Keratinocyte (primary cell): Measurements from ENCODE around the gene SORBS2. TPM values are rescaled to one million over a fixed set of nuclear protein-coding genes. Genes with fewer than 3 reads are reported as not detected.

Experiments
- DNase-seq: peaks from one replicate; pipeline ENCODE4 v3.0.0-alpha.2; 2011; ENCODE audit warnings: low read depth, missing footprints, low spot score
- FAIRE-seq: peaks from 2 replicates; lab custom pipeline; 2011; peaks lifted over from hg19 to GRCh38; lab: Jason Lieb, UNC
- H2AFZ ChIP-seq: 2 replicates; pipeline ENCODE4 v1.6.0; 2012; ENCODE audit warnings: low read length, control low read depth, inconsistent platforms; ENCODE audit not compliant: control insufficient read depth
- H3K27ac ChIP-seq: 2 replicates; pipeline ENCODE4 v1.5.1; 2011; ENCODE audit warnings: low read length; ENCODE audit not compliant: control insufficient read depth, insufficient read depth
- H3K27me3 ChIP-seq: 3 replicates; pipeline ENCODE4 v1.6.0; 2011; ENCODE audit warnings: low read length; ENCODE audit not compliant: control insufficient read depth, insufficient read depth; ENCODE audit errors: extremely low read depth
- H3K36me3 ChIP-seq, 2 experiments: 2 replicates in 1 of 2; 3 replicates in 1 of 2; pipeline ENCODE4 v1.5.1; 2011; ENCODE audit warnings: low read length in 2 of 2, mild to moderate bottlenecking in 1 of 2; ENCODE audit not compliant: control insufficient read depth in 2 of 2, insufficient read depth in 2 of 2; ENCODE audit errors: extremely low read depth in 1 of 2
- H3K4me1 ChIP-seq: 3 replicates; pipeline ENCODE4 v1.5.1; 2011; ENCODE audit warnings: low read length; ENCODE audit not compliant: control insufficient read depth, insufficient read depth; ENCODE audit errors: extremely low read depth
- H3K4me2 ChIP-seq: 3 replicates; pipeline ENCODE4 v1.6.0; 2011; ENCODE audit warnings: low read depth, low read length; ENCODE audit not compliant: control insufficient read depth, insufficient read depth; ENCODE audit errors: extremely low read depth
- H3K4me3 ChIP-seq, 3 experiments: fragments of 200-600 bp in 1 of 3; sonication (generic) in 1 of 3; 2 replicates in 2 of 3; 3 replicates in 1 of 3; pipeline ENCODE4 v1.5.1; 2011 to 2016; ENCODE audit warnings: low read length in 3 of 3, mild to moderate bottlenecking in 3 of 3, control low read depth in 2 of 3, inconsistent platforms in 1 of 3, low read depth in 1 of 3, mixed read lengths in 1 of 3, mixed run types in 1 of 3, moderate library complexity in 1 of 3; ENCODE audit not compliant: control insufficient read depth in 2 of 3, insufficient read depth in 2 of 3; ENCODE audit errors: extremely low read depth in 1 of 3
- H3K79me2 ChIP-seq: 2 replicates; pipeline ENCODE4 v1.6.0; 2012; ENCODE audit warnings: low read length; ENCODE audit not compliant: control insufficient read depth, insufficient read depth
- H3K9ac ChIP-seq: 3 replicates; pipeline ENCODE4 v1.6.0; 2011; ENCODE audit warnings: low read length; ENCODE audit not compliant: control insufficient read depth, insufficient read depth; ENCODE audit errors: extremely low read depth
- H3K9me1 ChIP-seq: 3 replicates; pipeline ENCODE4 v1.6.0; 2011; ENCODE audit warnings: low read length; ENCODE audit not compliant: control insufficient read depth, insufficient read depth; ENCODE audit errors: extremely low read depth
- H3K9me3 ChIP-seq: 2 replicates; pipeline ENCODE4 v1.5.1; 2012; ENCODE audit warnings: low read depth, low read length; ENCODE audit not compliant: control insufficient read depth
- H4K20me1 ChIP-seq: 3 replicates; pipeline ENCODE4 v1.6.0; 2011; ENCODE audit warnings: low read length; ENCODE audit not compliant: control insufficient read depth, insufficient read depth; ENCODE audit errors: extremely low read depth
- EZH2 ChIP-seq: IDR thresholded peaks from one replicate; pipeline ENCODE4 v1.6.1; 2012; ENCODE audit warnings: inconsistent platforms, mild to moderate bottlenecking, low read length, moderate library complexity
- dilution Hi-C: fragments of 300-500 bp; cut with MboI; formaldehyde crosslinking; loops from one replicate; pipeline ENCODE4 v1.7.0; 2020; ENCODE audit warnings: low sequenced_read_pairs; ENCODE audit not compliant: extremely low pct_ligation_motif_present
- polyA plus RNA-seq, 5 experiments: library from polyadenylated mRNA; depleted of rRNA in 3 of 5; stranded (reverse) in 3 of 5; stranded (forward) in 1 of 5; unstranded in 1 of 5; fragments of >200 nt; gene quantifications; 1 replicate in 1 of 5; 2 replicates in 3 of 5; 3 replicates in 1 of 5; pipeline versions ENCODE4 v1.2.1 to v1.2.3, GENCODE V29; 2011 to 2012; ENCODE audit warnings: missing spikeins in 2 of 5, low read depth in 1 of 5, low replicate concordance in 1 of 5
- TF ChIP-seq, protein P1 (sequence below), 3 experiments: IDR thresholded peaks in 1 of 3; conservative IDR thresholded peaks in 1 of 3; optimal IDR thresholded peaks in 1 of 3; 2 replicates in 2 of 3; 3 replicates in 1 of 3; pipeline versions ENCODE3 to v1.5.1; 2011; ENCODE audit warnings: low read length in 3 of 3, mild to moderate bottlenecking in 3 of 3, moderate library complexity in 2 of 3, control low read depth in 1 of 3, inconsistent platforms in 1 of 3; ENCODE audit not compliant: insufficient read depth in 2 of 3; ENCODE audit errors: extremely low read depth in 1 of 3

SORBS2 gene
- polyA plus RNA-seq, 1 donor (not counting 4 experiments of a cell fraction or from before 2014, with no cell fraction given): 0.14 TPM

DNA sequence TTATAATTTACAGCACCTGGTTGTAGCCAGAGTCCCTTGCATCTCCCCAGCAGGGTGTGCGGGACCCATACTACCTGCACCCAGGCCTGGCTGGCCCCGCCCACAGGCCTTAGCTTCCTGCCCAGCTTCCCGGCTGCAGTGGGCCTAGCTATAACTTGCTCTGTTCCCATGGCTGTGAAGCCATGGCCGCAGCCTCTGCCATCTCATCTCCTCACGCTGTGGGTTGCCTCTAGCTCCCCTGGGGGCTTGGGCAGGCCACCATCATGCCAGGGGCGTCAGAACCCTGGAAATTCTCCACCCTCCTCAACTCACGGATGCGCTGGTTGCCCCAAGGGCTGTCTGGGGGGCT, 26.1 kb upstream of the SORBS2 start:
- no peak overlapping the region for H2AFZ ChIP-seq
- H3K36me3 ChIP-seq: no peaks in the 10 kb centered on the region
- H3K27me3 ChIP-seq: no peaks in the 10 kb centered on the region
- no peaks in the 10 kb centered on the region for H3K9me3 ChIP-seq
- no peak overlapping the region for H3K4me3 ChIP-seq
- H3K9ac ChIP-seq: no peak overlapping the region
- H3K4me2 ChIP-seq: no peak overlapping the region
- FAIRE-seq: no peak
- no peak for DNase-seq
- no peak overlapping the region for H3K27ac ChIP-seq
- H3K9me1 ChIP-seq: no peaks in the 10 kb centered on the region
- no peaks in the 10 kb centered on the region for H4K20me1 ChIP-seq
- dilution Hi-C loops: no loop called here
- H3K4me1 ChIP-seq: peaks cover 19% of the 10 kb centered on the region
- no peak for TF ChIP-seq EZH2
- no peaks in the 10 kb centered on the region for H3K79me2 ChIP-seq

DNA sequence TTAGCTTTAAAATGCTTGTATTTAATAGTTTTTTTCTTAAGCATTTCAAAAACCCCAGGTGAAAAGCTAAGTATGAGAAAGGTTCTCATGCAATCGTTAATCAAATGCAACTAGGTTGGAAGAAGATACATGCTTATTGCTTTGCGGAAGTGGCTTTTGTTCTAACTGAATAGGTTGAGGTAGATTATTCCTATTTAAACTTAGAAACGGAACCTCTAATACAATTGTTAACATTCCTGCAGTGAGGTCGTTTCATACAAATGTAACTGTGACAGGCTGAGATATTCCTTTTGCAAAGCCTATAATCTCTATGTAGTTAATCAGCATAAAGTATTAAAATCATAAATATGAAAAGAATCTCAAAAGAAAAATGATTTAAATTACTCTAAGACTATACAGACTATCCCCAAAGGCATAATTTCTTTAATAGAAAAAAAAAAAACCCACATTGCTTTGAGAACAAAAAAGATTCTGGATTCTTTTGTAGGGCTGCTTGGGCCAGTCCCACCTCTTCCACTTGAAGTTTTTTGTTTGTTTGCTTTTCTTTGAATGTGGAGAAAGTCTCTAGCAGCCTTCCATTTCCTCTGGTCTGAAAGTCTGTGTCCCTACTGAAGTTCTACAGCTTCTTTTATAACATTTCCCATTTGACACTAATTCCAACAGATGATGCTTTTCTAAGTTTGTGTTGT, 25.6 kb upstream of the SORBS2 start:
- no peak overlapping the region for H3K4me2 ChIP-seq
- DNase-seq (no peak), FAIRE-seq (no peak)
- no peak overlapping the region for H2AFZ ChIP-seq
- no peak overlapping the region for H3K4me3 ChIP-seq
- no peaks in the 10 kb centered on the region for H3K9me1 ChIP-seq
- dilution Hi-C loops: no loop called here
- H3K27me3 ChIP-seq: no peaks in the 10 kb centered on the region
- no peaks in the 10 kb centered on the region for H4K20me1 ChIP-seq
- TF ChIP-seq, protein P1, sequence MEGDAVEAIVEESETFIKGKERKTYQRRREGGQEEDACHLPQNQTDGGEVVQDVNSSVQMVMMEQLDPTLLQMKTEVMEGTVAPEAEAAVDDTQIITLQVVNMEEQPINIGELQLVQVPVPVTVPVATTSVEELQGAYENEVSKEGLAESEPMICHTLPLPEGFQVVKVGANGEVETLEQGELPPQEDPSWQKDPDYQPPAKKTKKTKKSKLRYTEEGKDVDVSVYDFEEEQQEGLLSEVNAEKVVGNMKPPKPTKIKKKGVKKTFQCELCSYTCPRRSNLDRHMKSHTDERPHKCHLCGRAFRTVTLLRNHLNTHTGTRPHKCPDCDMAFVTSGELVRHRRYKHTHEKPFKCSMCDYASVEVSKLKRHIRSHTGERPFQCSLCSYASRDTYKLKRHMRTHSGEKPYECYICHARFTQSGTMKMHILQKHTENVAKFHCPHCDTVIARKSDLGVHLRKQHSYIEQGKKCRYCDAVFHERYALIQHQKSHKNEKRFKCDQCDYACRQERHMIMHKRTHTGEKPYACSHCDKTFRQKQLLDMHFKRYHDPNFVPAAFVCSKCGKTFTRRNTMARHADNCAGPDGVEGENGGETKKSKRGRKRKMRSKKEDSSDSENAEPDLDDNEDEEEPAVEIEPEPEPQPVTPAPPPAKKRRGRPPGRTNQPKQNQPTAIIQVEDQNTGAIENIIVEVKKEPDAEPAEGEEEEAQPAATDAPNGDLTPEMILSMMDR (optimal IDR thresholded peaks at IDR 0.05 in 1 of 3, IDR thresholded peaks at IDR 0.05 in 1 of 3, conservative IDR thresholded peaks at IDR 0.05 in 1 of 3; ENCODE audit: extremely low read depth in 1 of 3, insufficient read depth in 2 of 3, low read length in 3 of 3): no peak
- TF ChIP-seq EZH2: no peak
- no peak overlapping the region for H3K27ac ChIP-seq
- H3K36me3 ChIP-seq: no peaks in the 10 kb centered on the region
- H3K4me1 ChIP-seq: peaks cover 21% of the 10 kb centered on the region
- no peaks in the 10 kb centered on the region for H3K79me2 ChIP-seq
- H3K9me3 ChIP-seq: no peaks in the 10 kb centered on the region
- no peak overlapping the region for H3K9ac ChIP-seq
